PFSK-1 (cell line): ENCODE results near the gene HELZ.

ENCODE experiments used
- FOXP2 ChIP-seq: optimal IDR thresholded peaks from 2 replicates; pipeline ENCODE3; 2011; ENCODE audit warnings: borderline replicate concordance, control low read depth, inconsistent platforms; ENCODE audit not compliant: insufficient read depth; ENCODE audit errors: extremely low read length, extremely low read depth
- POLR2AphosphoS5 ChIP-seq: IDR thresholded peaks from 2 replicates; pipeline ENCODE4 v1.6.1; 2012; ENCODE audit warnings: low read depth, mild to moderate bottlenecking, control low read depth, low read length, moderate library complexity
- SIN3A ChIP-seq: IDR thresholded peaks from 2 replicates; pipeline ENCODE4 v1.6.1; 2012; ENCODE audit warnings: mild to moderate bottlenecking, low read length, moderate library complexity, borderline replicate concordance; ENCODE audit not compliant: insufficient read depth
- TAF1 ChIP-seq: IDR thresholded peaks from 2 replicates; pipeline ENCODE4 v1.6.1; 2012; ENCODE audit warnings: low read length, control low read depth, borderline replicate concordance; ENCODE audit not compliant: insufficient read depth
- TF ChIP-seq, protein P1 (sequence below), 2 experiments: IDR thresholded peaks; 2 replicates each; pipeline versions ENCODE4 v1.6.1 to v1.8.0; 2011 to 2012; ENCODE audit warnings: low read depth in 2 of 2, low read length in 2 of 2, control low read depth in 1 of 2, inconsistent platforms in 1 of 2, mild to moderate bottlenecking in 1 of 2, moderate library complexity in 1 of 2; ENCODE audit not compliant: insufficient read depth in 1 of 2

HELZ gene

DNA sequence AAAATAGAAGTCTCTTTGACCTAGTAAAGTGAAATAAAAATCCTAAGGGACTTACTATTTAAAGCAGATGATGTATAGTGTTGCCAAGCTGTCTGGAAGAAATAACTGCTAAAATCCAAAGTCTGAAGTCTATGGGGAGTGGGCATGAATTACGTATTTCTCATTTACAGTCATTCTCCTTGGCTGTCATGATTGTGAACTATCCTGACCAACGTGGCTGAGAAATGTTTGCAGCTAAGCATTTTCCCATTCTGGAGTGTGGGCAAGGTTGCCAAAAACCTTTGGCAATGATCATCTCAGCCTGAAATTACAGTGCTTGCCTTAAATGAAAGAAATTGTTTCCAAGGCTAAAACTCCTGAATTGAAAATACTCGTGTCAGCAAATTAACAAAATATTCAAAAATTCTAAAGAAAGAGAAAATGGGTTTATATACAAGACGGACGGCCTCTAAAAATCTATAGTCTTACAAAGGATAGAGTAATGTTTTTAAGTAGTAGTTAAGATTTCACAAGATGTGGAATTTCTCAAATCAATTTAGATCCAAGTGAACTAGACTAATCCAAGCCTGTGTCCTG, 123.6 kb downstream of the HELZ start:
- TF ChIP-seq SIN3A (no peak), POLR2AphosphoS5 (no peak), FOXP2 (no peak), TAF1 (no peak)
- TF ChIP-seq, protein P1, sequence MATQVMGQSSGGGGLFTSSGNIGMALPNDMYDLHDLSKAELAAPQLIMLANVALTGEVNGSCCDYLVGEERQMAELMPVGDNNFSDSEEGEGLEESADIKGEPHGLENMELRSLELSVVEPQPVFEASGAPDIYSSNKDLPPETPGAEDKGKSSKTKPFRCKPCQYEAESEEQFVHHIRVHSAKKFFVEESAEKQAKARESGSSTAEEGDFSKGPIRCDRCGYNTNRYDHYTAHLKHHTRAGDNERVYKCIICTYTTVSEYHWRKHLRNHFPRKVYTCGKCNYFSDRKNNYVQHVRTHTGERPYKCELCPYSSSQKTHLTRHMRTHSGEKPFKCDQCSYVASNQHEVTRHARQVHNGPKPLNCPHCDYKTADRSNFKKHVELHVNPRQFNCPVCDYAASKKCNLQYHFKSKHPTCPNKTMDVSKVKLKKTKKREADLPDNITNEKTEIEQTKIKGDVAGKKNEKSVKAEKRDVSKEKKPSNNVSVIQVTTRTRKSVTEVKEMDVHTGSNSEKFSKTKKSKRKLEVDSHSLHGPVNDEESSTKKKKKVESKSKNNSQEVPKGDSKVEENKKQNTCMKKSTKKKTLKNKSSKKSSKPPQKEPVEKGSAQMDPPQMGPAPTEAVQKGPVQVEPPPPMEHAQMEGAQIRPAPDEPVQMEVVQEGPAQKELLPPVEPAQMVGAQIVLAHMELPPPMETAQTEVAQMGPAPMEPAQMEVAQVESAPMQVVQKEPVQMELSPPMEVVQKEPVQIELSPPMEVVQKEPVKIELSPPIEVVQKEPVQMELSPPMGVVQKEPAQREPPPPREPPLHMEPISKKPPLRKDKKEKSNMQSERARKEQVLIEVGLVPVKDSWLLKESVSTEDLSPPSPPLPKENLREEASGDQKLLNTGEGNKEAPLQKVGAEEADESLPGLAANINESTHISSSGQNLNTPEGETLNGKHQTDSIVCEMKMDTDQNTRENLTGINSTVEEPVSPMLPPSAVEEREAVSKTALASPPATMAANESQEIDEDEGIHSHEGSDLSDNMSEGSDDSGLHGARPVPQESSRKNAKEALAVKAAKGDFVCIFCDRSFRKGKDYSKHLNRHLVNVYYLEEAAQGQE (IDR thresholded peaks at IDR 0.05; ENCODE audit: insufficient read depth in 1 of 2, low read depth in 2 of 2, low read length in 2 of 2), result no peak

DNA sequence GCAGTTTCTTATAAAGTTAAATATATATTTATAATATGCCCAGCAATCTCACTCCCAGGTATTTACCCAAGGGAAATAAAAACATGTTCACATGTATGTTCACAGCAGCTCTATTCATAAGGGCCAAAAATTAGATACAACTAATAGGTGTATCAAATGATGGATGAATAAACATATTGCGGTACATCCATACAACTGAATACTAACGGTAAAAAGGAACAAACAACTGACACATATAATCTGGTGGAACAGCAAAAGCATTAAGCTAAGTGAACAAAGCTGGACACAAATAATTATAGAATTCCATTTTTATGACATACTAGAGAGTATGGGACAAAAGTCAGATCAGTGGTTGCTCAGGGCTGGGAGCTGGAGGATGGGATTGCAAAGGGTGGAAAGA, 125.9 kb downstream of the HELZ start:
- TF ChIP-seq SIN3A, result no peak
- TF ChIP-seq, protein P1 (IDR thresholded peaks at IDR 0.05; ENCODE audit: insufficient read depth in 1 of 2, low read depth in 2 of 2, low read length in 2 of 2), result no peak
- no peak for TF ChIP-seq TAF1
- TF ChIP-seq POLR2AphosphoS5, result no peak
- TF ChIP-seq FOXP2, result no peak

- TF ChIP-seq POLR2AphosphoS5, result no peak
- TF ChIP-seq TAF1, result no peak
- TF ChIP-seq, protein P1 (IDR thresholded peaks at IDR 0.05; ENCODE audit: insufficient read depth in 1 of 2, low read depth in 2 of 2, low read length in 2 of 2), result no peak
- no peak for TF ChIP-seq SIN3A
- no peak for TF ChIP-seq FOXP2
Observed at GRCh38 chr17:67116045-67116575, 128.9 kb downstream of the HELZ start.

DNA sequence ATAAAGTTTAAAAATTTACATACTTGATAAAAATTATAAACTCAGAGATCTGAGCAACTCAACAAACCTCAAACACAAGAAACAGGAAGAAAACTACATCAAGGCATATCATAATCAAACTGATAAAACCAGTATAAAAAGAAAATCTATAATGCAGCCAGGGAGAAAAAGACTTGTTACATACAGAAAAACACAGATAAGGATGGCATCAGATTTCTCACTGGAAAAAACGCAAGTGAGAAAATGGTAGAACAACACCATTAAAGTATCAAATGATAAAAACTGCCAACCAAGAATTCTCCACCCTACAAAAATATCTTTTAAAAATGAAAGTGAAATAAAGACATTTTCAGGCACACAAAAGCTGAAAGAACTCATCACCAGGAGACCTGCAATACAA, 129.6 kb downstream of the HELZ start:
- TF ChIP-seq FOXP2 (no peak), POLR2AphosphoS5 (no peak), SIN3A (no peak), TAF1 (no peak)
- TF ChIP-seq, protein P1 (IDR thresholded peaks at IDR 0.05; ENCODE audit: insufficient read depth in 1 of 2, low read depth in 2 of 2, low read length in 2 of 2), result no peak

- TF ChIP-seq FOXP2, result no peak
- TF ChIP-seq, protein P1 (IDR thresholded peaks at IDR 0.05; ENCODE audit: insufficient read depth in 1 of 2, low read depth in 2 of 2, low read length in 2 of 2), result no peak
- TF ChIP-seq SIN3A, result no peak
- no peak for TF ChIP-seq POLR2AphosphoS5
- TF ChIP-seq TAF1, result no peak
Observed at GRCh38 chr17:67113486-67113885, 131.5 kb downstream of the HELZ start.
